ENCODE results near the gene BRDT.

DNA sequence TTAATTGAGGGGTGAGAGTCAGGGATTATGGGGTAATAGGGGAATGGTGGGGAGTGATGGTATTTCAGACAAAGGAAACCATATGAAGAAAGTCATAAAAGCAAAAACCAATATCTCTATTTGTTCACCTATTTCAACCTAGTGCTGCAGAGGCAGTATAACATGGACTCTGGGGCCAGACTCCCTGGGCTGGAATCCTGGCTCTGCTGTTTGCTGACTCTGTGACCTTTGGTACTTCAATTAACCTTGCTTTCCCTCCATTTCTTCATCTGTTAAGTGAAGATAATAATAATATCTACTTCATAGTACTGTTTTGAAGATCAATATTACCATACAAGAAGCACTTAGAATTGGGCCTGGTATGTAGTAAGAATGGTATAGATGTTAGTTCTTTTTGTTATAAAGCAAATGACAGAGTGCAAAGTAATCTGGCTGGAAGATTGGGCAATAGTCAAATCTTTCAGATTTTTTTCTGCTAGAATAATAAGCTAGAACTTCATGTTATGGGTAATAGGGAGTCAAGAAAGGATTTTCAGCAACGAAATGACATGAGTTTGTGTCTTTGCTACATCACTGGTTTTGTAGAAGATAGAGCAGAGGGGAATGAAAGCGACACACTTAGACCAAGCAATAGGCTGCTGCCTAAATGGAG, 89.6 kb downstream of the BRDT start:
- TF ChIP-seq, protein P1, sequence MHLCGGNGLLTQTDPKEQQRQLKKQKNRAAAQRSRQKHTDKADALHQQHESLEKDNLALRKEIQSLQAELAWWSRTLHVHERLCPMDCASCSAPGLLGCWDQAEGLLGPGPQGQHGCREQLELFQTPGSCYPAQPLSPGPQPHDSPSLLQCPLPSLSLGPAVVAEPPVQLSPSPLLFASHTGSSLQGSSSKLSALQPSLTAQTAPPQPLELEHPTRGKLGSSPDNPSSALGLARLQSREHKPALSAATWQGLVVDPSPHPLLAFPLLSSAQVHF (CRISPR knock-in tag; IDR thresholded peaks at IDR 0.05), result no peak
- TF ChIP-seq, protein P2, sequence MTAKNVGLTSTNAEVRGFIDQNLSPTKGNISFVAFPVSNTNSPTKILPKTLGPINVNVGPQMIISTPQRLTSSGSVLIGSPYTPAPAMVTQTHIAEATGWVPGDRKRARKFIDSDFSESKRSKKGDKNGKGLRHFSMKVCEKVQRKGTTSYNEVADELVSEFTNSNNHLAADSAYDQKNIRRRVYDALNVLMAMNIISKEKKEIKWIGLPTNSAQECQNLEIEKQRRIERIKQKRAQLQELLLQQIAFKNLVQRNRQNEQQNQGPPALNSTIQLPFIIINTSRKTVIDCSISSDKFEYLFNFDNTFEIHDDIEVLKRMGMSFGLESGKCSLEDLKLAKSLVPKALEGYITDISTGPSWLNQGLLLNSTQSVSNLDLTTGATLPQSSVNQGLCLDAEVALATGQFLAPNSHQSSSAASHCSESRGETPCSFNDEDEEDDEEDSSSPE (CRISPR knock-in tag; IDR thresholded peaks at IDR 0.05), result 0 out of 2 replicates have a peak, but pooled peaks have one; percentile 5
- no peak for TF ChIP-seq ZNF772 (CRISPR knock-in tag; IDR thresholded peaks at IDR 0.05)
- TF ChIP-seq, protein P3, sequence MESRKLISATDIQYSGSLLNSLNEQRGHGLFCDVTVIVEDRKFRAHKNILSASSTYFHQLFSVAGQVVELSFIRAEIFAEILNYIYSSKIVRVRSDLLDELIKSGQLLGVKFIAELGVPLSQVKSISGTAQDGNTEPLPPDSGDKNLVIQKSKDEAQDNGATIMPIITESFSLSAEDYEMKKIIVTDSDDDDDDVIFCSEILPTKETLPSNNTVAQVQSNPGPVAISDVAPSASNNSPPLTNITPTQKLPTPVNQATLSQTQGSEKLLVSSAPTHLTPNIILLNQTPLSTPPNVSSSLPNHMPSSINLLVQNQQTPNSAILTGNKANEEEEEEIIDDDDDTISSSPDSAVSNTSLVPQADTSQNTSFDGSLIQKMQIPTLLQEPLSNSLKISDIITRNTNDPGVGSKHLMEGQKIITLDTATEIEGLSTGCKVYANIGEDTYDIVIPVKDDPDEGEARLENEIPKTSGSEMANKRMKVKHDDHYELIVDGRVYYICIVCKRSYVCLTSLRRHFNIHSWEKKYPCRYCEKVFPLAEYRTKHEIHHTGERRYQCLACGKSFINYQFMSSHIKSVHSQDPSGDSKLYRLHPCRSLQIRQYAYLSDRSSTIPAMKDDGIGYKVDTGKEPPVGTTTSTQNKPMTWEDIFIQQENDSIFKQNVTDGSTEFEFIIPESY (CRISPR knock-in tag; IDR thresholded peaks at IDR 0.05), result no peak
- TF ChIP-seq SP2 (CRISPR knock-in tag; IDR thresholded peaks at IDR 0.05), result no peak
- TF ChIP-seq NFE2L1 (CRISPR knock-in tag; IDR thresholded peaks at IDR 0.05; ENCODE audit: borderline replicate concordance), result no peak
- TF ChIP-seq, protein P4, sequence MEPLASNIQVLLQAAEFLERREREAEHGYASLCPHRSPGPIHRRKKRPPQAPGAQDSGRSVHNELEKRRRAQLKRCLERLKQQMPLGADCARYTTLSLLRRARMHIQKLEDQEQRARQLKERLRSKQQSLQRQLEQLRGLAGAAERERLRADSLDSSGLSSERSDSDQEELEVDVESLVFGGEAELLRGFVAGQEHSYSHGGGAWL (CRISPR knock-in tag; IDR thresholded peaks at IDR 0.05), result no peak
- TF ChIP-seq, protein P5, sequence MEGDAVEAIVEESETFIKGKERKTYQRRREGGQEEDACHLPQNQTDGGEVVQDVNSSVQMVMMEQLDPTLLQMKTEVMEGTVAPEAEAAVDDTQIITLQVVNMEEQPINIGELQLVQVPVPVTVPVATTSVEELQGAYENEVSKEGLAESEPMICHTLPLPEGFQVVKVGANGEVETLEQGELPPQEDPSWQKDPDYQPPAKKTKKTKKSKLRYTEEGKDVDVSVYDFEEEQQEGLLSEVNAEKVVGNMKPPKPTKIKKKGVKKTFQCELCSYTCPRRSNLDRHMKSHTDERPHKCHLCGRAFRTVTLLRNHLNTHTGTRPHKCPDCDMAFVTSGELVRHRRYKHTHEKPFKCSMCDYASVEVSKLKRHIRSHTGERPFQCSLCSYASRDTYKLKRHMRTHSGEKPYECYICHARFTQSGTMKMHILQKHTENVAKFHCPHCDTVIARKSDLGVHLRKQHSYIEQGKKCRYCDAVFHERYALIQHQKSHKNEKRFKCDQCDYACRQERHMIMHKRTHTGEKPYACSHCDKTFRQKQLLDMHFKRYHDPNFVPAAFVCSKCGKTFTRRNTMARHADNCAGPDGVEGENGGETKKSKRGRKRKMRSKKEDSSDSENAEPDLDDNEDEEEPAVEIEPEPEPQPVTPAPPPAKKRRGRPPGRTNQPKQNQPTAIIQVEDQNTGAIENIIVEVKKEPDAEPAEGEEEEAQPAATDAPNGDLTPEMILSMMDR (CRISPR knock-in tag; IDR thresholded peaks at IDR 0.05), result no peak
- no peak for TF ChIP-seq CREB1 (IDR thresholded peaks at IDR 0.05)
- no peak for TF ChIP-seq CREB1 (CRISPR knock-in tag; IDR thresholded peaks at IDR 0.05)
- TF ChIP-seq TARDBP (CRISPR knock-in tag; IDR thresholded peaks at IDR 0.05), result no peak
- TF ChIP-seq MAFG (CRISPR knock-in tag; IDR thresholded peaks at IDR 0.05), result no peak

Data from HepG2 (cell line).